DND-41 (cell line): Measurements from ENCODE around the gene OPCML.

Experiments used
- ATAC-seq: fragments of 200-7000 bp; cut with Tn5 transposase; 3 replicates; pipeline ENCODE4 v1.9.1; 2021; ENCODE audit warnings: low read depth; ENCODE audit not compliant: insufficient read depth
- DNase-seq: peaks from one replicate; pipeline ENCODE4 v3.0.0-alpha.2; 2020
- H2AFZ ChIP-seq: 2 replicates; pipeline ENCODE4 v1.6.0; 2012; ENCODE audit warnings: low read depth, low read length
- H3K27ac ChIP-seq: 2 replicates; pipeline ENCODE4 v1.5.1; 2012; ENCODE audit warnings: low read length, inconsistent platforms
- H3K27me3 ChIP-seq: fragments of 200-600 bp; sonication (generic); 2 replicates; pipeline ENCODE4 v1.6.0; 2012; ENCODE audit warnings: low read length, mild to moderate bottlenecking, inconsistent platforms; ENCODE audit not compliant: insufficient read depth, poor library complexity
- H3K36me3 ChIP-seq: 2 replicates; pipeline ENCODE4 v1.5.1; 2012; ENCODE audit warnings: low read length, inconsistent platforms; ENCODE audit not compliant: insufficient read depth
- H3K4me1 ChIP-seq: 2 replicates; pipeline ENCODE4 v1.5.1; 2012; ENCODE audit warnings: mild to moderate bottlenecking, low read length; ENCODE audit not compliant: insufficient read depth
- H3K4me2 ChIP-seq: 2 replicates; pipeline ENCODE4 v1.6.0; 2012; ENCODE audit warnings: mild to moderate bottlenecking, moderate library complexity, low read length, inconsistent platforms; ENCODE audit not compliant: insufficient read depth
- H3K4me3 ChIP-seq, 2 experiments: fragments of 200-600 bp in 1 of 2; shearing (Covaris generic) in 1 of 2; 2 replicates each; pipeline ENCODE4 v1.5.1; 2012 to 2016; ENCODE audit warnings: inconsistent platforms in 2 of 2, low read length in 2 of 2, mild to moderate bottlenecking in 2 of 2, low read depth in 1 of 2, moderate library complexity in 1 of 2
- H3K79me2 ChIP-seq: 2 replicates; pipeline ENCODE4 v1.6.0; 2012; ENCODE audit warnings: low read length, inconsistent platforms; ENCODE audit not compliant: insufficient read depth
- H3K9ac ChIP-seq: 2 replicates; pipeline ENCODE4 v1.6.0; 2012; ENCODE audit warnings: low read depth, mild to moderate bottlenecking, inconsistent platforms, low read length, moderate library complexity
- H3K9me3 ChIP-seq: 2 replicates; pipeline ENCODE4 v1.5.1; 2012; ENCODE audit warnings: low read length, moderate library complexity, mild to moderate bottlenecking, inconsistent platforms; ENCODE audit not compliant: insufficient read depth, severe bottlenecking
- H4K20me1 ChIP-seq: 2 replicates; pipeline ENCODE4 v1.6.0; 2012; ENCODE audit warnings: low read length; ENCODE audit not compliant: insufficient read depth
- CTCF ChIP-seq: IDR thresholded peaks from 2 replicates; pipeline ENCODE4 v1.5.1; 2012; ENCODE audit warnings: borderline replicate concordance, low read length, moderate library complexity, mild to moderate bottlenecking; ENCODE audit not compliant: poor library complexity, severe bottlenecking; ENCODE audit errors: extremely low read depth
- EZH2 ChIP-seq: IDR thresholded peaks from 3 replicates; pipeline ENCODE4 v1.6.1; 2012; ENCODE audit warnings: borderline replicate concordance, low read depth, mild to moderate bottlenecking, moderate library complexity, low read length, inconsistent platforms; ENCODE audit not compliant: severe bottlenecking

Gene OPCML

GRCh38 chr11:133212201-133212600 lies 320.1 kb downstream of the OPCML start:
- Histone ChIP-seq H3K9me3 (no peaks in the 10 kb centered on the region), H3K4me2 (no peak overlapping the region), H3K27me3 (peaks cover 30% of the 10 kb centered on the region), H3K27ac (no peak overlapping the region), H2AFZ (no peak overlapping the region), H3K4me3 (no peak overlapping the region), H3K36me3 (no peaks in the 10 kb centered on the region), H3K4me1 (no peaks in the 10 kb centered on the region), H4K20me1 (no peaks in the 10 kb centered on the region), H3K79me2 (no peaks in the 10 kb centered on the region), H3K9ac (no peak overlapping the region)
- DNase-seq (no peak), ATAC-seq (no peak)
- no peak for TF ChIP-seq EZH2
- no peak for TF ChIP-seq CTCF

- TF ChIP-seq EZH2: no peak
- no peak for TF ChIP-seq CTCF
- Histone ChIP-seq H3K36me3 (no peaks in the 10 kb centered on the region), H3K4me2 (no peak overlapping the region), H2AFZ (no peak overlapping the region), H3K4me3 (no peak overlapping the region), H3K27me3 (peaks cover 10% of the 10 kb centered on the region), H3K9me3 (no peaks in the 10 kb centered on the region), H3K9ac (no peak overlapping the region), H4K20me1 (no peaks in the 10 kb centered on the region), H3K27ac (no peak overlapping the region), H3K4me1 (no peaks in the 10 kb centered on the region), H3K79me2 (no peaks in the 10 kb centered on the region)
- ATAC-seq (no peak), DNase-seq (no peak)
These were observed 324.3 kb downstream of the OPCML start for GRCh38 chr11:133207995-133208394.

- TF ChIP-seq EZH2 (no peak), CTCF (no peak)
- Histone ChIP-seq H4K20me1 (no peaks in the 10 kb centered on the region), H3K9me3 (no peaks in the 10 kb centered on the region), H3K36me3 (no peaks in the 10 kb centered on the region), H3K27ac (no peak overlapping the region), H3K27me3 (no peaks in the 10 kb centered on the region), H3K4me1 (no peaks in the 10 kb centered on the region), H3K9ac (no peak overlapping the region), H2AFZ (no peak overlapping the region), H3K79me2 (no peaks in the 10 kb centered on the region), H3K4me3 (no peak overlapping the region), H3K4me2 (no peak overlapping the region)
- ATAC-seq: no peak
- no peak for DNase-seq
These were observed 325.8 kb downstream of the OPCML start for GRCh38 chr11:133206313-133207005.
